Omental fat pad (tissue), 4 donors: ENCODE measurements around the gene CEMIP. TPM values are rescaled to one million over a fixed set of nuclear protein-coding genes. Genes with fewer than 3 reads are reported as not detected.

Experiments used
- ATAC-seq: fragments of 150-250 bp; one replicate; pipeline ENCODE4 v1.9.1; 2016; ENCODE audit warnings: mild to moderate bottlenecking, moderate library complexity; ENCODE audit not compliant: low FRiP score
- DNase-seq: peaks from one replicate; pipeline ENCODE4 v3.0.0-alpha.2; 2019; ENCODE audit warnings: low spot score
- total RNA-seq, 4 donors: library from RNA; depleted of rRNA; stranded (reverse); fragments of >200 nt; gene quantifications; one replicate each; pipeline ENCODE4 v1.1.0, GENCODE V29; 2016
- TF ChIP-seq, protein P1 (sequence below), 3 donors: fragments of 450-650 bp; IDR thresholded peaks; one replicate each; pipeline ENCODE4 v1.5.1; 2016 to 2017; ENCODE audit warnings: antibody characterized with exemption in 3 of 3, mild to moderate bottlenecking in 3 of 3, moderate library complexity in 2 of 3

Gene CEMIP
- total RNA-seq, 4 donors from 2014 or later, result 0.19 to 9.5 (median 1.2) TPM; not detected in 1

DNA sequence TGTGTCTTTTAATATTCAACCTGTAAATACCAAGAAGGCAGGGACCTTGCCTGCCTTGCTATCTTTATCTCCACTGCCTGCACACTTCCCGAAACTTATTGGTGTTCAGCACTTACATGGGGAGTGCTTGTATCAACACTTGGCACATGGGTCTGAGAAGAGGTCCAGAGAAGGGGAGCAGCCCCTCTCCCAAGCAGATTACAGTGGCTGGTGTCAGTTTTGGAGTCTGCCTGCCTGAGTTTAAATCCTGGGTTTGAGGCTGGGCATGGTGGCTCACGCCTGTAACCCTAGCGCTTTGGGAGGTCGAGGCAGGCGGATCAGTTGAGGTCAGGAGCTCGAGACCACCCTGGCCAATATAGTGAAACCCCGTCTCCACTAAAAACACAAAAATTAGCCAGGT, 190.1 kb downstream of the CEMIP start:
- TF ChIP-seq, protein P1, sequence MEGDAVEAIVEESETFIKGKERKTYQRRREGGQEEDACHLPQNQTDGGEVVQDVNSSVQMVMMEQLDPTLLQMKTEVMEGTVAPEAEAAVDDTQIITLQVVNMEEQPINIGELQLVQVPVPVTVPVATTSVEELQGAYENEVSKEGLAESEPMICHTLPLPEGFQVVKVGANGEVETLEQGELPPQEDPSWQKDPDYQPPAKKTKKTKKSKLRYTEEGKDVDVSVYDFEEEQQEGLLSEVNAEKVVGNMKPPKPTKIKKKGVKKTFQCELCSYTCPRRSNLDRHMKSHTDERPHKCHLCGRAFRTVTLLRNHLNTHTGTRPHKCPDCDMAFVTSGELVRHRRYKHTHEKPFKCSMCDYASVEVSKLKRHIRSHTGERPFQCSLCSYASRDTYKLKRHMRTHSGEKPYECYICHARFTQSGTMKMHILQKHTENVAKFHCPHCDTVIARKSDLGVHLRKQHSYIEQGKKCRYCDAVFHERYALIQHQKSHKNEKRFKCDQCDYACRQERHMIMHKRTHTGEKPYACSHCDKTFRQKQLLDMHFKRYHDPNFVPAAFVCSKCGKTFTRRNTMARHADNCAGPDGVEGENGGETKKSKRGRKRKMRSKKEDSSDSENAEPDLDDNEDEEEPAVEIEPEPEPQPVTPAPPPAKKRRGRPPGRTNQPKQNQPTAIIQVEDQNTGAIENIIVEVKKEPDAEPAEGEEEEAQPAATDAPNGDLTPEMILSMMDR (IDR thresholded peaks at IDR 0.05), result no peak
- no peak for ATAC-seq
- DNase-seq, result no peak

DNA sequence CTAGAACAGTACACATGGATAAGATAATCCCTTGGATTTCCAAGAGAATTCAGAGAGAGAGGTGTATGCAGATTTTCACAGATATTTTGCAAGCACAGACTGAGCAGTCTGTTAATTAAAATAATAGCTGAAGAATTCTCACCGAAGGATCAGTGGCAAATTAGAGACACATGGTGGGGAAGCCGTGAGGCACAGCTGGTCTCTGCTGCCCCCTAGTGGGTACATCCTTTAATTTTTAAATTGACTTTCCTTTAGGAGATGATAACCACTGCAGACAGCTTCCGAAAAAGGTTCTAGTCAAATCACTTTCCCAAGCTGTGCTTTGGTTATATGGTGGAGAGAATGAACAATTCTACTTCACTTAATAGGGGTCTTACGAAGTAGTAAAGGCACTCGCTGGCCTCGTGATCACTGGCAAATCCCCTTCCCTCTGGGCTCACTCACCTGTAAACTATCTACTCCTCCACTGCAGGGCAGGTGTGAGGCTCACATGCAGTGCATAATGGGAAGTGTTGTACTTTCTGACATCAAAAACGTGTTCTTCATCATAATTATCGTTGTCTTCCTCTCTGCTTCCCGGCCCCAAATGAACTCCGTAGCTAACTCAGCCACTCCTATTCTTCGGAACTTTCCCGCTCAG, 191.0 kb downstream of the CEMIP start:
- TF ChIP-seq, protein P1 (IDR thresholded peaks at IDR 0.05), result peak in 2 of 3 donors; percentile 21 to 28
- ATAC-seq, result no peak
- no peak for DNase-seq

DNA sequence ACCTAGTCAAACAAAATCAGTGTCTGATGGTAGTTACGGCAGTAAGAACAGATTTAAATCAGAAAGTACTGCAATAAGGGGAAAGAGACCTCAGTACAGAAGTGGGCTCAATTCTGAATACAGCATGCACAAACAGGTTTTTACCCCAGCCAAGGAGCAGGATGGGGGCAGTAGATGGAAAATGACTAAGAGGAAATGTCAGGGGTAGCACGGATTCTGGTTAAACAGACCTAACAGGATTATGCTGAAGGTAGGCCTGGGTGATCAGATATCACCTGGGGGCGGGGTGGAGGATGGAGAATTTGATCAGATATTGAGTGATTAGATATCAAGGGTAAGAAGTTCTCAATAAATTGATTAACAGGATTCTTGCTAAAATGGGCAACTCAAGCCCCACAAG, 191.5 kb downstream of the CEMIP start:
- DNase-seq, result no peak
- TF ChIP-seq, protein P1 (IDR thresholded peaks at IDR 0.05), result no peak

DNA sequence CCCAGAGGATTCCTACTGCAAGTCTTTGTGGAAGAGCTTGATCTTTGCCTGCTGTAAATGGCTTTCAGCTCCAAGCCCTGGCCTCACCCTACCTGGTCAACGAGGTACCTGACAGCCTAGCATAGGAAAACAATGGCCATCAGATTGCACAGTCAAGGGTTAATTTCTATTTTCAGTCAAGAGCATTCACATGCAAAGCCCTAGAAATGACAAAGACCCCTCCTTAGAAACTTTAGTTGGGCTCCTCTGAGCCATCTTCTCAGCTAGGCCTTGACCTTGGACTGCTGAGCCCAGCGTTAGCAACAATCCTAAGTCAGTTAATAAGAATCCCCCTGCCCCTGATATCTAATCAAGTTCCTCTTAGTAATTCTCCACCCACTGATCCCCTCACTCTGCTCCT, 192.0 kb downstream of the CEMIP start:
- ATAC-seq, result no peak
- DNase-seq, result no peak
- TF ChIP-seq, protein P1 (IDR thresholded peaks at IDR 0.05), result no peak

More for the DNA sequence above, 191.5 kb downstream of the CEMIP start:
- ATAC-seq, result no peak

DNA sequence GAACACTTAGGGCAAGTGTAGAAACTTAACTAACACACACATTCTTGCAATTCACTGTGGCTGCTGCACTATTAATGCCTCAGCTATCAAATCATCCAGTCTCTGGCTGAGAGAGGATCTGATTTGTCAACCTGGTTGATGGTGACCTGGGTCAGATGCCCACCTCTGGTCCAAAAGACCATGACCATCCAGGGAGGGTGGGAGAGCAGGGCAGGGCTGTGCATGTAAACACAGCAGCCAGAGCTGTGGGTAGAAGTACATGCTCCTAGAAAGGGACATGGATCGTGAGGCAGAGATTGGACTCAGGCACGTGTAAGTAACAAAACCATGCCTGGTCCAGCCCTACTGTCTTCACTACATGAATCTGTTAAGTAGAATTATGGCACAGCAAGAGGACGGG, 193.1 kb downstream of the CEMIP start:
- ATAC-seq, result no peak
- TF ChIP-seq, protein P1 (IDR thresholded peaks at IDR 0.05), result no peak
- DNase-seq, result no peak

DNA sequence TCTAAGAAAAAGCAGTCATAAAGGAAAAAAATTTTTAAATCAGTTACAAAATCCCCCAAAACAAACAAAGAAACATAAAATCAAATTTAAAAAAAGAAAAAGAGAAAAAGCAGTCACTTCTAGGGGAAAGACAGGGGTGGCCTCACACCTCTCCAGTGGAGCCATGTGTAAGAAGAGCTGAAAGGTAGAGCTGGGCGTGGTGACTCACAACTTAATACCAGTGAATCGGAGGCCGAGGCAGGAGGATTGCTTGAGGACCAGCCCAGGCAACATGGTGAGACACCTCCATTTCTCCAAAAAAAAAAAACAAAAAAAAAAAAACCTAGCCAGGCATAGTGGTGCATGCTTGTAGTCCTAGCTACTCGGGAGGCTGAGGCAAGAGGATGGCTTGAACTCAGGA, 195.7 kb downstream of the CEMIP start:
- ATAC-seq (no peak), DNase-seq (no peak)
- TF ChIP-seq, protein P1 (IDR thresholded peaks at IDR 0.05), result no peak

DNA sequence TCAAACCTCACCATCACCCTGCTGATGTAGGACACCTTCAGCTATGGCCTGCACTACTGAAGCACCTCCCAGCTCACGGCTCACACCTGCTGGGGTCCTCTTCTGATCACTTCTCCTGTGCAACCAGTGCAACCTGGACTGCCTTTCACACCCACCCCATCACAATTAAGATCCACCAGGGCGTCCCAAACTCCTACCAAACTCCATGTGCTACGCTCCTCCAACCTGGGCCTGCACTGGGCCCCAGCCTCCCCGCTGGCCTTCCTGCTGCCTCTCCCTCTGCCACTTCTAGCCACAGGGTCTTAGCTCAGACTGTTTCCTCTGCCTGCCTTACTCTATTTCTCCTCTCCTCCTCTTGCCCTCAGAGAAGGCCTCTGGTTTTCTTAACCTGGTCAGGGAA, 197.7 kb downstream of the CEMIP start:
- no peak for DNase-seq
- ATAC-seq, result no peak
- TF ChIP-seq, protein P1 (IDR thresholded peaks at IDR 0.05), result no peak
